HG03520 (cell line): ENCODE measurements around the gene ABRACL.

Source experiments
- ATAC-seq: cut with Tn5 transposase; IDR thresholded peaks from one replicate; pipeline ENCODE4 v1.9.1; 2021; ENCODE audit warnings: mild to moderate bottlenecking, moderate library complexity; ENCODE audit not compliant: unreplicated experiment

The ABRACL gene

DNA sequence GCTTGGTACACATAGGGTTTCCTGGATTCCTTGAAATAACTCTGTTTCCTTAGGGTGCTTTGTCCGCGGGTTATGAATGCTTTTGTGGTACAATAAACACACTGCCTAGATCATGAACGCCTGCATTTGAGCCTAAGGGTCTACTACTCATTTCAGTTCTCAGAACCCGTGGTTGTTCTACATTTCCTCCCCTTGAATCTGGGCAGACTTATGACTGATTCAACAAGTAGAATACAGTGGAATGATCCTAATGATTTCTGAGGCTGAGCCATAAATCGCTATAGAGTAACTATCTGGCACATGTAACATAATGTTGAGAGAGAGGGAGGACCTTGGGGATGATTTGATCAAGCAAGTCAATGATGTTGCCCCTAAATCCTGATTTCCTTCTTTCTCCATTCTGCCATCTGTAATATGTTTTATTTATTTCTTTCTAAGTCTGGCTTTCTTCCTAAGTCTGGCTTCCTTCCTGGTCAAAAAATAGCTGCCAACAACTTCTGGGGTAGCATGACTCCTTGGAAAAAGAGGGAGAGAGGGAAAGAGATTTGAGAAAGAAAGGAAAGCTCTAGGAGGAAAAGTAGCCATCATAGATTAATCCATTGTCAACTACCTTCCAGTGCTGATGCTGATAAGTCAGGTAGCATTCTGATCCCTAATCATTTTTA lies 23.0 kb downstream of the ABRACL start:
- ATAC-seq = no peak

DNA sequence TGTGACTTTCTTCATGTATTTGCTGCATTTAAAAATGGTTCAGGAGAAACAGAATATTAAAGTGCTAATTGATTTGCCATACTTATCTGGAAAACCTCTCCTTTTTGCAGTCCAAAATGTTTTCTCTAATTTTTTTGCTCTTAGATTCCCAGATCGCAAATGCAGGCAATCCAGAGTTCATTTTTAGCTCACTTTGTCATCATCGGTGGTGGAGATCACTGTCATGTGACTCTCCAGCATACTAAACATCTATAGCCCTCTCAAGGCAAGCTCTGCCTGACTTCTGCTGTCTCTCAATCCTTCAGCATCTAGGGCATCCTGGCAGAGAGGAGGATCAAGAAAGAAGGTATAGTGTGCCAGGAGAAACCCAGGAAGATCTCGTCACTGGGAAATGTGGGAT lies 24.8 kb downstream of the ABRACL start:
- ATAC-seq = no peak

DNA sequence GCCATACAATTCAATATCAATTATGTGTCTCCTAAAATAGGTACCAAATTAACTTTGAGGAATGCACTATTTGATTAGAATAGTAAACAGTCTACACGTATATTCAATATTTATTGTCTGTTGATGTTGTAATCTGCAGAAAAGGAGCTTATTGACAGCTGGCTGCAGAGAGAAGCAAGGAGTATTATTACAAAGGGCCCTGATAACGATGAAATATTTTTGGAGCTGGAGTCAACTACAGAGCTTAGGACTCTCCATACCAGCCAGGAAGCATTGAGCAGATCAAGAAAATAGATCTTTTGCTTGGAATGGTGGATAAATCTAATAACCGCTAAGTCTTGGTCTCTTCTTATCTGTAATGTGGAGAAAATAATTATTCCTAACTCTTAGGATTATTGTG lies 25.5 kb downstream of the ABRACL start:
- ATAC-seq = no peak

DNA sequence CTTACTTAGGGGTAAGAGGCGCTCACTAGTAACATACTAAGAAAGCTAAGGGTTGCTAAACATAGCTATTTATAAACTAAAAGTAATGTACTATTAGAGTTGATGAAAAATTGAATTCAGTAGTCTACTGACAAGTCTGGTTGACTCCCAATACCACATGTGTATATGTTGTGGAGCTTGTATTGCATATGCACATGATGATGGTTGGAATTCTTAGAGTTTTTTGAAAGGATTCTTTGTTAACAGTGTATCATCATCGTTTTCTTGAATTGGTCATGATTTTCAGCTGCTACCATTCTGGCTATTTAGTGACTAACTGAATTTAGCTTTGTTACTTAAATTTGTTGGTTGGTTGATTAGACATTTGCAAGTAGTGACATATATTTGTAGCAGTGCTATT lies 27.2 kb downstream of the ABRACL start:
- ATAC-seq = no peak

DNA sequence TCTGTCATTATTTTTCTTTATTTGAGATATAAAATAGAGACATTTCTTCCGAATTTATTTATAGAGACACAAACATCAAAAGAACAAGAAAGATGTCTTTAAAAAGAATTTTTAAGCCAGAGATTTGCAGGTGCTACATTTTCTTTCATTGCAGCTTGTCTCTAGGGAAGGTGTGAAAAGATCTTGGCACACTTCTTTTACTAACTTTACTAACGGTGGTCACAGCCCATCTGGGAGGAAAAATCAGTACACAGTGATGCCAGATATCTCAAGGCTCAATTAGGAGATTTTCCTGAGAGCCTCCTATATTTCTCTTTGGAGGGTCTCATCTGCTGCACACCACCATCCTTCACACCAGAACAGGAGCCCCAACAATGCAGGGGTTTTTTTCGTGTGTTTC lies 29.5 kb downstream of the ABRACL start:
- ATAC-seq = no peak

DNA sequence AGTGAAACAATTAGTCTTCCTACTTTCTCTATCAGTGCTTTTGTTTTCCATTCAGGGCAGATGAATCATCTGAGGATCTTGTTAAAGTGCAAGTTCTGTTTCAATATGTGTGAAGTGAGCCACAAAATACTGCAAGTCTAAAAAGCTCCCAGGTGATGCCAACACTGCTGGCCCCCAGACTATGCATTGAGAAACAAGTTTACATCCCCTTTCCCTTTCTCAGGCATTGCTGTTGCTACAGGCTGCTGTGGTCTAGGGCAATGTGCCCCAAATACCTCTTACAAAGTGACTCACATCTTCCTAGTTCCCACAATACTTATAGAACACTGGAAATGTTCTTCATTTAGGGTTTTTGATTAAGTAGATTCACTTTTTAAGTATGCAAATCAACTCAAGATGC lies 31.8 kb downstream of the ABRACL start:
- no peak for ATAC-seq

DNA sequence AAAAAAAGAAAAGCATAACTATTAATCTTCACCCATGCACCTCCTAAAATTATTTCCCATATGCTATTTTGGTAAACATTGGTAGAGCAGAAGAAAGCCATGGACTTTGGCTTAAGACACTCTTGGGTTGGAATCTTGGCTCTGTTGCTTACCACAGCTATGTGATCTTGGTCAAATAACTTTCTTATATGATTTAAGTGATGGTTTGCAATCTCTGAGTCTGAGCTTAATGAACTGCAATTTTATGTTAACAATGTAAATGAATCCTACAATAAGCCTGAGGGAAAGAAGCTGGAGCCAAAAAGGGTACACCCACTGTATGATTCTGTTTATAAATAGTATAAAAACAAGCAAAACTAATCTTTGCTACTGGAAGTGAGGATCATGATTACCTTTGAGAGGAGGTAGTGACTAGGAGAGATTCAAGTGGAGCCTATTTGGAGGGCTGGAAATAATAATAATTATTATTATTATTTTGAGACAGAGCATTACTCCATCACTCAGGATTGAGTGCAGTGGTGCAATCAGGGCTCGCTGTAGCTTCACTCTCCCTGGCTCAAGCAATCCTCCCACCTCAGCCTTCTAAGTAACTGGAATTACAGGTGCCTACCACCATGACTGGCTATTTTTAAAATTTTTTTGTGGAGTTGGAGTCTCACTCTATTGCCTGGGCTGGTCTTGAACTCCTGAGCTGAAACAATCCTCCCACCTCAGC lies 34.5 kb downstream of the ABRACL start:
- ATAC-seq = no peak

DNA sequence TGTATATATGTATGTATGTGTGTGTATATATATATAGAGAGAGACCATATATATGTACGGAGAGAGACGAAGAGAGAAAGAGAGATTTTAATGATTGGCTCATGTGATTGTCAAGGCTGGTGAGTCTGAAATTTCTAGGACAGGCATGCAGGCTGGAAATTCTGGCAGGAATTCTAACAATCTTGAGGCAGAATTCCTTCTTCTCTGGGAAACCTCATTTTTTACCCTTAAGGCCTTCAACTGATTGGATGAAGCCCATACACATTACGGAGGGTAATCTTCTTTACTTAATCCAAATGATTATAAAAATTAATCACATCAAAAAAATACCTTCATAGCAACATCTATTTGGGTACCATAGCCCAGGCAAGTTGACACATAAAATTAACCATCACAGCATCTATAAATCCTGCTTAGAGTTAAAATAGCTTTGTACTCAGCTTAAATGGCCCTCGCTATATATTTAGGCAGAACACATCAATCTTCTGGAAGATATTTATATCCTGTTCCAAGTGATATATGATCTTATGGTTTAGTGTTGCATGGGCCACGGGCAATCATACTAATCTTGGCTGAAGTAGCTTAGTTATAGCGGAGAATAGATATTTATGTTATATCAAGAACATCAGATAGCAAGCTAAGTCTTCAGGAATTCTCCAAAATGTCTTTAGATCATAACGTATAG lies 36.6 kb downstream of the ABRACL start:
- no peak for ATAC-seq

DNA sequence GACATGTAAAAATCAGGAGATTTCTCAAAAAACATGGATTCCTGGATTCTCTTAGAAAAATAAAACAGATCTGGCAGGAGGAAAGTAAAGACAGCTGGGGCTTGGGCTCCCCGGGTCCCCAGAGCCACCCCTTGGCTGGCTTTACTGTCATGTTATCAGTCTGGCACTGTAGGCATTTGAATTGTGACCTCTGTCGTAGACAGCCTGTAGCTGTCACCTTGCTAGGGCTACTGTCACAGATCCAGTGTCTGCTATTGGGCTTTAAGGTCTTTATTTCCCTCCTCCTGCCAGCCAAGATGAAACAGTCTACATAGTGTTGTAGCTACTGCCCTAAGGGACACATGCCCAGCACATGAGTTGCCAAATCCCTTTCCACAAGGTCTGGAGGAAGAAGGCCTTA lies 37.5 kb downstream of the ABRACL start:
- ATAC-seq = no peak

DNA sequence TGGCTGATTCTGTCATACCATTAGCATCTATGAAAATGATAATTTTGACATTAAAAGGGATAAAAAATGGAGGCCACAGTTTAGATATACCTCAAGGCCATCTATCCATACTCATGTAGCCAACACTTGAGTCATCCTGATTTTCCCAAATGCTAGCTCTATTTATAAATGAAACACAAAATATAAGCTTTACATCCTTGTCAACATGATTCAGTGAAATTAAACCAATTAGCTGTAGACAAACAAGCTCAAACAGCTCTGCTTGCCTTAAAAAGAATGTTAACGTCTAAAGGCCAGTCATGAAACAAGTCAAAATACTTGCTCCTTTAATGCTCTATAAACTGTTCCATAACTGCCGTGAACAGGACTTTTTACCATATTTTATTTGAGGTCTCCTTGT lies 40.3 kb downstream of the ABRACL start:
- no peak for ATAC-seq

DNA sequence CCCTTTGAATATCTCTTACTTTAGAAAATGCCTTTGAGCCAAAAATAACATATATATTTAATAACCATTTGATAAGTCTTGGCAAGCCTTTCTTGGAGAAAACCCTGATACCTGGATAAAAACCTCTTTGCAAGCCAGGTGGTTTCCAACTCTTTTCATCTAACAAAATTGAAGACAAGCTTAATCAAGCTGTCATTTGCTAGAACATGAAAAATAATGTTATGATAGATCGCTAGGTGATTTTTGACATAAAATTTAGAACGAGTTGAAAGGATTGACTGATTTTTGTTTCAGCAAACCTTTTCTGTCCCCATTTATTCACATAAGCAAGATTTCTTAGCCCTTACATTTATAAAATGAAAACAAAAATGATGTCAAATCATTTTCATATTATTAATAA lies 44.6 kb downstream of the ABRACL start:
- no peak for ATAC-seq

DNA sequence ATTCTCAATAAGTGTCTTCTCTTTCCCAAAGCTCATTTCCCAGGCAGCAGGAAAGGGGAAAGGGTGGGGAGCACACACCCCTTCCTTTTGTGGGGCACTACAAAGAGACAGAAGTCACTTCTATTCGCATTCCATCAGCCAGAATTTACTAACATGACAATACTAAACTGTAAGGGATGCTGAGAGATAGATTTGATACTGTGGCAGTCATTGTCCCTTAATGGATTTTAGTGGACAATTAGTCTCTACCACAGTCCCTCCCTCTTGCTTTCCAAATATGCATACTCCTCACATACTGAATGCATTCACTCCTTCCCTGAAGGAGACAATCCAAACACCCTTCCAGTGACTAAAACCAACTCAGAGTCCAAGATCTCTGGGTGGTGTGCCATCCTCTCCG lies 50.5 kb downstream of the ABRACL start:
- no peak for ATAC-seq

DNA sequence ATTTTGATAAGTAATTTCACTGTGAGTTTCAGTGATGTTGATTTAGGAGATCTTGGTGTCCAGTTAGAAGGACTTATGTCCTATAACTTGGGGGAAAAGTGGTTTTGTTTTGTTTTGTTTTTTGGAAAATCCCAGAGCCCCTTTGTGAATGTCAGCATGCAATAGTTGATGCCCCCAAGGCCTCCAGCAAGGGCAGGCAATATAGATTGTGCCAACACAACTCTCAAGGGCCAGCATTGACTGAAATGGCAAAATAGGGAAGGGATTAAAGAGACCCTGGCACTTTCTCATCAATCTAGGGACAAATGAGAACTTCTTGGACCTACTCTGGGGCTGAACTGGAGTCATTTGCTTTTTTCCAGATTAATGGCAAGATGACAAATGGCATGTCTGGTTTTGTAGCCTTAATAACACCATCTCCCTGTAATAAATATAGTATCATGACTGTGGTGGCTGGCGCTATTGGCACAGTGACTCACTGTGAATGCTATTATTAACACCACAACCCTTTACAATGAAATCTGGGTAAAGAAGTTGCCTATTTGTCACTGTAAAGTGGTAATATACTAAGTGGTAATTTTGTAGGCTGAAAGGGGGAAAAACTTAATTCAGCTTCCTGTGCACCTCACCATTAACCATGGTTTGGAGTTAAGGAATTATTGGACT lies 51.8 kb downstream of the ABRACL start:
- no peak for ATAC-seq

DNA sequence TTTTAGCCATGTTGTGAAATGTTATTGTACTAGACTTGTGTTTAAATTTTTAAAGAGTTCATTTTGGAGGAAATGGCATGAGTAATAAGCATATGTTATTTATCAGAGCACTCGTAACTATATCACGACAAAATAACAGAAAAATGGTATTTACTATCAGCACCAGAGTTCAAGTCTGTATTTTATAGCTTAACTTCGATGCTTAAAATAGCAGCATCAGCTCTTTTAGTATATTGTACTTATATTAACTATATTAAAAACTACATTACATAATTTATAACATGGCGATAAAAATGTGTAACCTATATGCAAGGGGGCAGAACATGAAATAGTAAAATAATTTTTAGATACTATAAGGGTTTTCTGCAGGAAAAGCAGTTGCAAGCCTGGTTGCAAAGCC lies 52.9 kb downstream of the ABRACL start:
- no peak for ATAC-seq

DNA sequence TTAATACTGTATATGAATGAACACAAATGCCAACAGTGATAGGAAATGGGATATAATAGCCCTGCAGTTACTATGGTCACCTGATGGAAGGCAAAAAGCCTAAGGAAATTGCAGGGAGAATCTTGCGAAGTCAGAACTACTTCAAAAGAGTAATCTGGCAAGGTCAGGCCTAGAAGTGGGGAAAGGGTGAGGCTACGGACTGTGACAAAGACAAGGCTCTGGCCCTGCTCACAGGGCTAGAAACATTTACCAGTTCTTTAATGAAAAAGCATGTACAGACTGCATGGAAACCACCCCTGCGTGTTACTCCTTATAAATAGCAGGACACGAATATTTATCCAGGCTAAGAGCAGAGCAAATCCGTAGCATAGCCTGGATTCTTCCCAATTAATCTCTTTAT lies 53.8 kb downstream of the ABRACL start:
- ATAC-seq = no peak

DNA sequence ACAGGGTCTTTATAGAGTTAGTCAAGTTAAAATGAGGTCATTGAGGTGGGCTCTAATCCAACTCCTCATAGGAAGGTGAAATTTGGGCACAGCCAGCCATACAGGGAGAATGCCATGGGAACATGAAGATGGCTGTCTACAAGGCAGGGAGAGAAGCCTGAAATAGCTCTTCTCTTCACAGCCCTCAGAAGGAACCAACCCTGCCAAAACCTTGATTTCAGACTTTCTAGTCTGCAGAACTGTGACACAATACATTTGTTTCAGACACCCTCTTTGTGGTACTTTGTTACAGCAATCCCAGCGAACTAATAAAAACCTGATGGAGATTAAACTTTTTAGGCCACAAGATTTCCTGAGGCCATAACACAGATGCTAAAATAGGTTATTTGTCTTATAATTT lies 63.3 kb downstream of the ABRACL start:
- ATAC-seq = no peak
